Measurements from ENCODE around the gene HOOK2. TPM values are rescaled to one million over a fixed set of nuclear protein-coding genes. Genes with fewer than 3 reads are reported as not detected.
"Not testable (repeated sequence)": the region's sequence is repeated elsewhere in the genome, so short reads cannot be mapped to it uniquely, and the experiment has no call there.

HOOK2 gene
- polyA plus RNA-seq, 1 donor from 2014 or later: 28.4 TPM

- H3K9ac ChIP-seq (ENCODE audit: low read length); H3F3A ChIP-seq (ENCODE audit: insufficient read depth, low read length, poor library complexity, severe bottlenecking); H3K36me3 ChIP-seq (ENCODE audit: insufficient read depth, low read length); H3K4me2 ChIP-seq (ENCODE audit: low read length); H3K27me3 ChIP-seq (ENCODE audit: insufficient read depth, low read depth, low read length); H3K79me2 ChIP-seq (replicated peaks; ENCODE audit: insufficient read depth, low read length); H3K9me2 ChIP-seq (ENCODE audit: insufficient read depth, low read length); H3K4me3 ChIP-seq (ENCODE audit: low read length); H2AFZ ChIP-seq (ENCODE audit: low read depth, low read length); H3K9me3 ChIP-seq (ENCODE audit: low read length); H3K27ac ChIP-seq (ENCODE audit: low read length); H4K20me1 ChIP-seq (ENCODE audit: insufficient read depth): not testable (repeated sequence)
Observed at GRCh38 chr19:12817810-12818209, 42.5 kb upstream of the HOOK2 start.

DNA sequence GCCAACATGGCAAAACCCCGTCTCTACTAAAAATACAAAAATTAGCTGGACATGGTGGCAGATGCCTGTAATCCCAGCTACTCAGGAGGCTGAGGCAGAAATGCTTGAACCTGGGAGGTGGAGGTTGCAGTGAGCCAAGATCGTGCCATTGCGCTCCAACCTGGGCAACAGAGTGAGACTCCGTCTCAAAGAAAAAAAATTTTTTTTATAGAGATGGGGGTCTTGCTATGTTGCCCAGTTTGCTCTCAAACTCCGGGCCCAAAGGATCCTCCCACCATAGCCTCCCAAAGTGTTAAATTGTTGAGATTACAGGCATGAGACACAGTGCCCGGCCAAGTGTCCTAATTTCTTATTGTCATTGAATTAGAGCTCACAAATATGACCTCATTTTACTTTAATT lies 41.8 kb upstream of the HOOK2 start:
- not testable (repeated sequence) for H3K9me3 ChIP-seq (ENCODE audit: low read length); H3K27ac ChIP-seq (ENCODE audit: low read length); H3K36me3 ChIP-seq (ENCODE audit: insufficient read depth, low read length); H3K79me2 ChIP-seq (replicated peaks; ENCODE audit: insufficient read depth, low read length); H3K4me2 ChIP-seq (ENCODE audit: low read length); H2AFZ ChIP-seq (ENCODE audit: low read depth, low read length); H4K20me1 ChIP-seq (ENCODE audit: insufficient read depth); H3K27me3 ChIP-seq (ENCODE audit: insufficient read depth, low read depth, low read length); H3K4me3 ChIP-seq (ENCODE audit: low read length); H3K9me2 ChIP-seq (ENCODE audit: insufficient read depth, low read length); H3F3A ChIP-seq (ENCODE audit: insufficient read depth, low read length, poor library complexity, severe bottlenecking); H3K9ac ChIP-seq (ENCODE audit: low read length)

GRCh38 chr19:12815088-12815487 lies 39.7 kb upstream of the HOOK2 start:
- H3K4me2 ChIP-seq (ENCODE audit: low read length): no peak overlapping the region
- H3K79me2 ChIP-seq (replicated peaks; ENCODE audit: insufficient read depth, low read length): no peaks in the 10 kb centered on the region
- no peaks in the 10 kb centered on the region for H3K9me3 ChIP-seq (ENCODE audit: low read length)
- no peaks in the 10 kb centered on the region for H3F3A ChIP-seq (ENCODE audit: insufficient read depth, low read length, poor library complexity, severe bottlenecking)
- no peak overlapping the region for H3K27ac ChIP-seq (ENCODE audit: low read length)
- TF ChIP-seq SMC3 (conservative IDR thresholded peaks at IDR 0.05; ENCODE audit: poor library complexity): no peak
- TF ChIP-seq MXI1 (conservative IDR thresholded peaks at IDR 0.05; ENCODE audit: poor library complexity, severe bottlenecking): no peak
- TF ChIP-seq, protein P1, sequence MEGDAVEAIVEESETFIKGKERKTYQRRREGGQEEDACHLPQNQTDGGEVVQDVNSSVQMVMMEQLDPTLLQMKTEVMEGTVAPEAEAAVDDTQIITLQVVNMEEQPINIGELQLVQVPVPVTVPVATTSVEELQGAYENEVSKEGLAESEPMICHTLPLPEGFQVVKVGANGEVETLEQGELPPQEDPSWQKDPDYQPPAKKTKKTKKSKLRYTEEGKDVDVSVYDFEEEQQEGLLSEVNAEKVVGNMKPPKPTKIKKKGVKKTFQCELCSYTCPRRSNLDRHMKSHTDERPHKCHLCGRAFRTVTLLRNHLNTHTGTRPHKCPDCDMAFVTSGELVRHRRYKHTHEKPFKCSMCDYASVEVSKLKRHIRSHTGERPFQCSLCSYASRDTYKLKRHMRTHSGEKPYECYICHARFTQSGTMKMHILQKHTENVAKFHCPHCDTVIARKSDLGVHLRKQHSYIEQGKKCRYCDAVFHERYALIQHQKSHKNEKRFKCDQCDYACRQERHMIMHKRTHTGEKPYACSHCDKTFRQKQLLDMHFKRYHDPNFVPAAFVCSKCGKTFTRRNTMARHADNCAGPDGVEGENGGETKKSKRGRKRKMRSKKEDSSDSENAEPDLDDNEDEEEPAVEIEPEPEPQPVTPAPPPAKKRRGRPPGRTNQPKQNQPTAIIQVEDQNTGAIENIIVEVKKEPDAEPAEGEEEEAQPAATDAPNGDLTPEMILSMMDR (IDR thresholded peaks at IDR 0.05; ENCODE audit: poor library complexity, severe bottlenecking): no peak
- TF ChIP-seq POLR2AphosphoS5 (IDR thresholded peaks at IDR 0.05): no peak
- TF ChIP-seq TAF1 (IDR thresholded peaks at IDR 0.05; ENCODE audit: low read depth): no peak
- TF ChIP-seq REST (IDR thresholded peaks at IDR 0.05; ENCODE audit: borderline replicate concordance): no peak
- no peak for TF ChIP-seq EZH2 (IDR thresholded peaks at IDR 0.05; ENCODE audit: borderline replicate concordance, insufficient read depth, low read length, poor library complexity, severe bottlenecking)
- no peak for TF ChIP-seq EP300 (conservative IDR thresholded peaks at IDR 0.05; ENCODE audit: poor library complexity, severe bottlenecking)
- TF ChIP-seq RAD21 (conservative IDR thresholded peaks at IDR 0.05): no peak
- no peak overlapping the region for H3K9ac ChIP-seq (ENCODE audit: low read length)
- H3K27me3 ChIP-seq (ENCODE audit: insufficient read depth, low read depth, low read length): no peaks in the 10 kb centered on the region
- H3K4me3 ChIP-seq (ENCODE audit: low read length): no peak overlapping the region
- no peaks in the 10 kb centered on the region for H3K36me3 ChIP-seq (ENCODE audit: insufficient read depth, low read length)
- no peaks in the 10 kb centered on the region for H4K20me1 ChIP-seq (ENCODE audit: insufficient read depth)
- H3K9me2 ChIP-seq (ENCODE audit: insufficient read depth, low read length): no peaks in the 10 kb centered on the region
- no peak overlapping the region for H2AFZ ChIP-seq (ENCODE audit: low read depth, low read length)

Measured in neural cell (in vitro differentiated cells).